GM12878 (cell line): ENCODE data around the gene HDAC7. TPM values are rescaled to one million over a fixed set of nuclear protein-coding genes. Genes with fewer than 3 reads are reported as not detected.

Experiments
- ATAC-seq: fragments of 200-7000 bp; cut with Tn5 transposase; 3 replicates; pipeline ENCODE4 v1.9.1; 2020; ENCODE audit warnings: mild to moderate bottlenecking, moderate library complexity
- BruUV-seq: library from RNA; stranded (reverse); fragments of 400-500 nt; replicated peaks from 2 replicates; lab custom pipeline; 2021; lab: Mats Ljungman, UMichigan
- CTCF ChIA-PET: fragments of 300-600 bp; sonication (Branson Sonifier 250); formaldehyde crosslinking; extraction: SDS; loops from one replicate; lab custom pipeline; 2021; ENCODE audit warnings: inconsistent platforms; lab: Yijun Ruan, JAX
- POLR2A ChIA-PET: fragments of 350-600 bp; formaldehyde crosslinking; extraction: SDS; loops from one replicate; lab custom pipeline; 2021; ENCODE audit warnings: inconsistent platforms; lab: Charles Lee
- RAD21 ChIA-PET: fragments of 300-600 bp; sonication (Branson Sonifier 250); formaldehyde crosslinking; loops from one replicate; lab custom pipeline; 2023; ENCODE audit warnings: antibody characterized with exemption; ENCODE audit not compliant: unreplicated experiment; lab: Charles Lee
- SMC1A ChIA-PET: fragments of 300-600 bp; sonication (Branson Sonifier 250); formaldehyde crosslinking; loops from one replicate; lab custom pipeline; 2023; ENCODE audit not compliant: unreplicated experiment, uncharacterized antibody; lab: Charles Lee
- DNase-seq: peaks from one replicate; pipeline ENCODE4 v3.0.0-alpha.2; 2011; ENCODE audit warnings: low read depth, low spot score
- FAIRE-seq: peaks from 3 replicates; lab custom pipeline; 2011; peaks lifted over from hg19 to GRCh38; lab: Jason Lieb, UNC
- H2AFZ ChIP-seq: 2 replicates; pipeline ENCODE4 v1.6.0; 2011; ENCODE audit warnings: low read depth, low read length, control low read depth; ENCODE audit not compliant: control insufficient read depth
- H3K27ac ChIP-seq: 2 replicates; pipeline ENCODE4 v1.5.1; 2011; ENCODE audit warnings: control low read depth; ENCODE audit not compliant: control insufficient read depth, insufficient read depth
- H3K27me3 ChIP-seq, 2 experiments: replicated peaks in 1 of 2; 2 replicates each; pipeline versions ENCODE4 v1.6.0 to v1.6.1; 2011; ENCODE audit warnings: low read length in 1 of 2; ENCODE audit not compliant: control insufficient read depth in 2 of 2, insufficient read depth in 2 of 2
- H3K36me3 ChIP-seq, 2 experiments: 2 replicates each; pipeline ENCODE4 v1.5.1; 2011; ENCODE audit warnings: low read length in 1 of 2; ENCODE audit not compliant: control insufficient read depth in 2 of 2, insufficient read depth in 2 of 2
- H3K4me1 ChIP-seq: 2 replicates; pipeline ENCODE4 v1.6.1; 2011; ENCODE audit warnings: mild to moderate bottlenecking, low read length, moderate library complexity, mixed read lengths; ENCODE audit not compliant: control insufficient read depth, insufficient read depth
- H3K4me2 ChIP-seq: 2 replicates; pipeline ENCODE4 v1.6.0; 2011; ENCODE audit warnings: control low read depth; ENCODE audit not compliant: control insufficient read depth, insufficient read depth
- H3K4me3 ChIP-seq: fragments of 200-600 bp; sonication (generic); 2 replicates; pipeline ENCODE4 v1.5.1; 2016
- H3K79me2 ChIP-seq: 2 replicates; pipeline ENCODE4 v1.6.0; 2011; ENCODE audit warnings: low read length; ENCODE audit not compliant: control insufficient read depth, insufficient read depth
- H3K9ac ChIP-seq: 2 replicates; pipeline ENCODE4 v1.8.0; 2011; ENCODE audit warnings: low read length, control low read depth, mixed read lengths; ENCODE audit not compliant: control insufficient read depth, insufficient read depth
- H3K9me3 ChIP-seq: replicated peaks from 3 replicates; pipeline ENCODE4 v1.5.1; 2011; ENCODE audit warnings: mild to moderate bottlenecking, low read length; ENCODE audit not compliant: control insufficient read depth, insufficient read depth
- H4K20me1 ChIP-seq: 2 replicates; pipeline ENCODE4 v1.6.0; 2011; ENCODE audit not compliant: control insufficient read depth, insufficient read depth
- CHD2 ChIP-seq: IDR thresholded peaks from 2 replicates; pipeline ENCODE4 v1.6.1; 2011; ENCODE audit warnings: low read depth, low read length, improper control_type of control experiment, borderline replicate concordance
- HDAC2 ChIP-seq: fragments of 200-600 bp; sonication (generic); IDR thresholded peaks from 2 replicates; pipeline ENCODE4 v1.6.1; 2017
- JUND ChIP-seq: IDR thresholded peaks from 2 replicates; pipeline ENCODE4 v1.6.1; 2012; ENCODE audit warnings: low read depth, mild to moderate bottlenecking, low read length, improper control_type of control experiment, moderate library complexity
- ZNF622 ChIP-seq: fragments of 450-650 bp; IDR thresholded peaks from 2 replicates; pipeline ENCODE4 v1.6.1; 2017; ENCODE audit warnings: mild to moderate bottlenecking, inconsistent platforms
- WGBS: methylation state at CpG from one replicate; pipeline ENCODE4 v1.1.6; 2016; ENCODE audit warnings: low lambda C conversion rate; ENCODE audit not compliant: insufficient replicate concordance, insufficient coverage; ENCODE audit errors: missing lambda C conversion rate; 5-methylcytosine and 5-hydroxymethylcytosine counted together
- in situ Hi-C: fragments of 300-500 bp; cut with MboI; formaldehyde crosslinking; loops from 9 replicates; pipeline ENCODE4 v1.14.3; 2018; ENCODE audit warnings: mixed read lengths
- intact Hi-C: fragments of 100-400 bp; cut with micrococcal nuclease; formaldehyde crosslinking; loops from one replicate; pipeline ENCODE4 v1.14.2; 2022; ENCODE audit not compliant: unreplicated experiment
- polyA plus RNA-seq, 11 experiments: library from polyadenylated mRNA; depleted of rRNA in 4 of 11; unstranded in 6 of 11; stranded (reverse) in 5 of 11; fragments of >200 nt; fragmentation: Nextera tagmentation in 4 of 11; fragmentation: Illumina TruSeq in 1 of 11; extraction: Ambion mirVana in 4 of 11; extraction: Trizol in 1 of 11; gene quantifications; 1 replicate in 1 of 11; 2 replicates in 10 of 11; pipeline versions ENCODE4 v1.2.1 to v1.2.3, GENCODE V29; 2011 to 2016; ENCODE audit warnings: inconsistent platforms in 2 of 11, missing spikeins in 2 of 11, low read depth in 1 of 11
- total RNA-seq, 4 experiments: library from RNA; depleted of rRNA in 3 of 4; stranded (reverse); fragments of >200 nt in 3 of 4; fragmentation: Illumina TruSeq in 1 of 4; extraction: Trizol in 1 of 4; gene quantifications; 2 replicates each; pipeline versions ENCODE4 v1.2.1 to v1.2.3, GENCODE V29; 2013 to 2021
- TF ChIP-seq, protein P1 (sequence below): fragments of 450-650 bp; IDR thresholded peaks from 2 replicates; pipeline ENCODE4 v1.6.1; 2017; ENCODE audit warnings: borderline replicate concordance
- TF ChIP-seq, protein P2 (sequence below): IDR thresholded peaks from 2 replicates; pipeline ENCODE4 v1.6.1; 2012; ENCODE audit warnings: low read depth, low read length, improper control_type of control experiment

The HDAC7 gene
- total and polyA plus RNA-seq, 10 of the 15 experiments (the other 5 are each of a cell fraction or from before 2014, with no cell fraction given) = 0.47 to 18.3 (median 5.4) TPM

DNA sequence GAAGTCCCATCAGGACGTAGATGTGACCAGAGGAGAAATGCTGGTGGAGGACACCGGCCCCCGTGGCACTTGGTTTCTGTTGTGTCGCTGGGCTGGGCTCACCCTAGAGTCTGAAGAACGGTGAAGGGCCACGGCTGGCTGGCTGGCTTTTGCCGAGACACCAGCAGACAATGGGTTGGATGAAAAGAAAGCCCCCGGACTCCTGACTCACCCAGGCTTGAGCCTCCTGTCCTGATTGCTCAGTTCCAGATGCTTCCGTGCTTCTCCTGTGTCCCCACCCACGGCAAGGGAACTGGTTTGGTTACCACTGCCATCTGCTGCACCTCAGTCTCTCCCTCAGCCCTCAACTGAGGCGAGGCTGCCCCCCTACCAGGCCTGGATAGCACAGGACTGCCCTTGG lies 84.1 kb downstream of the HDAC7 start (continued):
- no peak for TF ChIP-seq CHD2
- TF ChIP-seq, protein P1, sequence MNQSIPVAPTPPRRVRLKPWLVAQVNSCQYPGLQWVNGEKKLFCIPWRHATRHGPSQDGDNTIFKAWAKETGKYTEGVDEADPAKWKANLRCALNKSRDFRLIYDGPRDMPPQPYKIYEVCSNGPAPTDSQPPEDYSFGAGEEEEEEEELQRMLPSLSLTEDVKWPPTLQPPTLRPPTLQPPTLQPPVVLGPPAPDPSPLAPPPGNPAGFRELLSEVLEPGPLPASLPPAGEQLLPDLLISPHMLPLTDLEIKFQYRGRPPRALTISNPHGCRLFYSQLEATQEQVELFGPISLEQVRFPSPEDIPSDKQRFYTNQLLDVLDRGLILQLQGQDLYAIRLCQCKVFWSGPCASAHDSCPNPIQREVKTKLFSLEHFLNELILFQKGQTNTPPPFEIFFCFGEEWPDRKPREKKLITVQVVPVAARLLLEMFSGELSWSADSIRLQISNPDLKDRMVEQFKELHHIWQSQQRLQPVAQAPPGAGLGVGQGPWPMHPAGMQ = no peak
- TF ChIP-seq, all 136 proteins: peak for 0

DNA sequence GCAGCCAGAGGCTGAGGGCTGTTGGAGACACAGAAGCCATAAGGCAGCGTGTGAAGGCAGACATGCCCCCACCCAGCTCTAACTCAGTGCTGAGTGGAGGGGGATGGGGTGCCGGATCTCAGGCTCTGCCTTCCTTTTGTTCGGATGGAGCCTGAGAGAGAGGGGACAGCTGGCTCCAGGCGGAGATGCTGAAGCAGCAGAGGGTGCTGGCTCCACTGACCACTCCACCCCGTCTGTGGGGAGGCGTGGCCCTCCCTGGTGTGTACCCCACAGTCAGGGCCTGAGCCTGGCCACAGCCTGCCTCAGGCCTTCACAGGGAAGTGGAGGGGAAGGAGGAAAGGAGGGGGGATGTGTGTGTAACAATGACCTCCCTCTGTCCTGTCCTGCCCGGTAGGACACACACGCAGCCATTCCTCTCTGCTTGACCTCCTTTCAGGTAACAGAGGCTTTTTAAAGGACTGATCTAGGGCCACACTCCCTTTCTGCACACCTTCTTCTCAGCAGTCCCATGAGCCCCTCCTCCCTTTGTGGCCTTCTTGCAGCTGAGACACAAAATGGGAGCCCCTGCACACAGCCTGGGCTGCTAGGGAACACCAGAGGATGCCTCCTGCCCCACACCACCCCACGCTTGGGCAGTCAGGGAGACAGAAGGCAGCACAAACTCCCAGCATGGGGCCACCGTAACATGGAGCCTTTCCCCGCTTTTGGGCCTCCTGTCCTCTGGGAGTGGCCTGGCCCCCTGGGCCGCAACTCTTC lies 84.8 kb downstream of the HDAC7 start:
- no peak for ATAC-seq
- no peaks in the 10 kb centered on the region for H3K36me3 ChIP-seq
- no peak overlapping the region for H3K27ac ChIP-seq
- H3K79me2 ChIP-seq = no peaks in the 10 kb centered on the region
- no peak overlapping the region for H3K4me2 ChIP-seq
- FAIRE-seq = no peak
- H3K27me3 ChIP-seq = no peaks in the 10 kb centered on the region
- H4K20me1 ChIP-seq = no peaks in the 10 kb centered on the region
- no peak overlapping the region for H3K9ac ChIP-seq
- peaks cover 7% of the 10 kb centered on the region for H3K4me1 ChIP-seq
- WGBS = 57% methylated on average over 12 of the region's 12 CpGs
- intact Hi-C loops = no loop called here
- H2AFZ ChIP-seq = no peak overlapping the region
- no TSS peak for BruUV-seq
- DNase-seq = no peak
- POLR2A ChIA-PET = no interaction called here
- H3K4me3 ChIP-seq = no peak overlapping the region
- no peaks in the 10 kb centered on the region for H3K9me3 ChIP-seq
- no peak for TF ChIP-seq JUND
- TF ChIP-seq, protein P2, sequence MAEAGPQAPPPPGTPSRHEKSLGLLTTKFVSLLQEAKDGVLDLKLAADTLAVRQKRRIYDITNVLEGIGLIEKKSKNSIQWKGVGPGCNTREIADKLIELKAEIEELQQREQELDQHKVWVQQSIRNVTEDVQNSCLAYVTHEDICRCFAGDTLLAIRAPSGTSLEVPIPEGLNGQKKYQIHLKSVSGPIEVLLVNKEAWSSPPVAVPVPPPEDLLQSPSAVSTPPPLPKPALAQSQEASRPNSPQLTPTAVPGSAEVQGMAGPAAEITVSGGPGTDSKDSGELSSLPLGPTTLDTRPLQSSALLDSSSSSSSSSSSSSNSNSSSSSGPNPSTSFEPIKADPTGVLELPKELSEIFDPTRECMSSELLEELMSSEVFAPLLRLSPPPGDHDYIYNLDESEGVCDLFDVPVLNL = no peak
- no peak for TF ChIP-seq ZNF622
- TF ChIP-seq HDAC2 = no peak
- CTCF ChIA-PET = interaction anchor here (0.5 to 5.4 kb wide), 6 partner anchors 8 to 104 kb away, joined by 3 to 71 read pairs (median 9); no protein-coding TSS in a partner anchor
- RAD21 ChIA-PET = no interaction called here
- in situ Hi-C loops = no loop called here
- SMC1A ChIA-PET = no interaction called here
